Stimulated activated CD4-positive, alpha-beta T cell treated with anti-CD3 and anti-CD28 coated beads, Interleukin-15, amount 100 ng/mL, for 48 hours (primary cell): Measurements from ENCODE around the gene KAT14.
"Not testable (repeated sequence)": the region's sequence is repeated elsewhere in the genome, so short reads cannot be mapped to it uniquely, and the experiment has no call there.

ENCODE experiments used
- DNase-seq, 2 donors: peaks; one replicate each; pipeline ENCODE4 v3.0.0-alpha.2; 2020; ENCODE audit warnings: low read depth in 2 of 2

KAT14 gene

GRCh38 chr20:18218280-18218679 lies 80.6 kb downstream of the KAT14 start:
- no peak for DNase-seq

GRCh38 chr20:18223409-18223808 lies 85.7 kb downstream of the KAT14 start:
- DNase-seq, result no peak

- no peak for DNase-seq
These were observed 87.4 kb downstream of the KAT14 start for GRCh38 chr20:18224968-18225568.

GRCh38 chr20:18225632-18226031 lies 88.0 kb downstream of the KAT14 start:
- no peak for DNase-seq

GRCh38 chr20:18226741-18227140 lies 89.1 kb downstream of the KAT14 start:
- DNase-seq, result not testable (repeated sequence)

GRCh38 chr20:18233408-18233943 lies 95.8 kb downstream of the KAT14 start:
- DNase-seq, result no peak
